H9 (cell line): ENCODE measurements around the gene PTGER2. TPM values are rescaled to one million over a fixed set of nuclear protein-coding genes. Genes with fewer than 3 reads are reported as not detected.

Experiments used
- DNase-seq: peaks from one replicate; pipeline ENCODE4 v3.0.0-alpha.2; 2017
- H2AFZ ChIP-seq: one replicate; pipeline ENCODE4 v1.6.1; 2013; ENCODE audit warnings: mild to moderate bottlenecking, low read length, control low read depth, moderate library complexity
- H2AK5ac ChIP-seq: 2 replicates; pipeline ENCODE4 v1.6.1; 2013; ENCODE audit warnings: low read length, control low read depth, mixed read lengths; ENCODE audit not compliant: insufficient read length
- H2BK120ac ChIP-seq: one replicate; pipeline ENCODE4 v1.6.1; 2013; ENCODE audit warnings: low read depth, mild to moderate bottlenecking, low read length, control low read depth, inconsistent platforms; ENCODE audit not compliant: poor library complexity, severe bottlenecking
- H2BK12ac ChIP-seq: 2 replicates; pipeline ENCODE4 v1.6.1; 2013; ENCODE audit warnings: low read length, control low read depth, mixed read lengths, low read depth; ENCODE audit not compliant: insufficient read length
- H2BK15ac ChIP-seq: 2 replicates; pipeline ENCODE4 v1.6.1; 2013; ENCODE audit warnings: low read depth, low read length, control low read depth
- H2BK20ac ChIP-seq: one replicate; pipeline ENCODE4 v1.6.1; 2013; ENCODE audit warnings: low read depth, mild to moderate bottlenecking, low read length, control low read depth, inconsistent platforms; ENCODE audit not compliant: poor library complexity, severe bottlenecking
- H2BK5ac ChIP-seq: 2 replicates; pipeline ENCODE4 v1.6.1; 2013; ENCODE audit warnings: low read length, control low read depth, mixed read lengths; ENCODE audit not compliant: insufficient read length
- H3K14ac ChIP-seq: 2 replicates; pipeline ENCODE4 v1.6.1; 2013; ENCODE audit warnings: low read length, control low read depth; ENCODE audit not compliant: insufficient read depth
- H3K18ac ChIP-seq: 2 replicates; pipeline ENCODE4 v1.6.1; 2013; ENCODE audit warnings: low read depth, mild to moderate bottlenecking, mixed read lengths, low read length, control low read depth; ENCODE audit not compliant: insufficient read length
- H3K23ac ChIP-seq: 2 replicates; pipeline ENCODE4 v1.6.1; 2013; ENCODE audit warnings: low read length, control low read depth, mixed read lengths, low read depth; ENCODE audit not compliant: insufficient read length
- H3K23me2 ChIP-seq: 2 replicates; pipeline ENCODE4 v1.6.1; 2013; ENCODE audit warnings: low read depth, mild to moderate bottlenecking, mixed read lengths, low read length, control low read depth; ENCODE audit not compliant: insufficient read length, poor library complexity, severe bottlenecking
- H3K27ac ChIP-seq: 2 replicates; pipeline ENCODE4 v1.5.1; 2013; ENCODE audit warnings: low read length, control low read depth, mixed read lengths, low read depth; ENCODE audit not compliant: insufficient read length
- H3K27me3 ChIP-seq: 2 replicates; pipeline ENCODE4 v1.6.1; 2013; ENCODE audit warnings: low read length, control low read depth, inconsistent platforms; ENCODE audit not compliant: insufficient read depth
- H3K4ac ChIP-seq: 2 replicates; pipeline ENCODE4 v1.6.1; 2013; ENCODE audit warnings: low read depth, mild to moderate bottlenecking, control low read depth, inconsistent platforms, low read length, moderate library complexity
- H3K4me1 ChIP-seq: 2 replicates; pipeline ENCODE4 v1.6.1; 2013; ENCODE audit warnings: low read length, control low read depth, inconsistent platforms; ENCODE audit not compliant: insufficient read depth
- H3K4me2 ChIP-seq: 2 replicates; pipeline ENCODE4 v1.6.1; 2013; ENCODE audit warnings: low read length, control low read depth, mixed read lengths; ENCODE audit not compliant: insufficient read length, insufficient read depth
- H3K56ac ChIP-seq: 2 replicates; pipeline ENCODE4 v1.6.1; 2013; ENCODE audit warnings: low read depth, mild to moderate bottlenecking, mixed read lengths, low read length, control low read depth; ENCODE audit not compliant: insufficient read length
- H3K79me1 ChIP-seq: 2 replicates; pipeline ENCODE4 v1.6.1; 2013; ENCODE audit warnings: low read depth, mild to moderate bottlenecking, moderate library complexity, low read length, control low read depth, inconsistent platforms; ENCODE audit not compliant: insufficient read depth, poor library complexity, severe bottlenecking
- H3K79me2 ChIP-seq: 2 replicates; pipeline ENCODE4 v1.6.1; 2013; ENCODE audit warnings: low read length, control low read depth, inconsistent platforms; ENCODE audit not compliant: insufficient read depth
- H3K9ac ChIP-seq: 2 replicates; pipeline ENCODE4 v1.6.1; 2013; ENCODE audit warnings: low read length, control low read depth, mixed read lengths; ENCODE audit not compliant: insufficient read length; ENCODE audit errors: extremely low read depth
- H3K9me3 ChIP-seq: one replicate; pipeline ENCODE4 v1.6.1; 2013; ENCODE audit warnings: low read depth, low read length, inconsistent platforms; ENCODE audit not compliant: control insufficient read depth
- H3T11ph ChIP-seq: one replicate; pipeline ENCODE4 v1.6.1; 2013; ENCODE audit warnings: mild to moderate bottlenecking, low read length, control low read depth, inconsistent platforms
- H4K20me1 ChIP-seq: one replicate; pipeline ENCODE4 v1.6.1; 2013; ENCODE audit not compliant: control insufficient read depth, insufficient read length, insufficient read depth
- H4K5ac ChIP-seq: 2 replicates; pipeline ENCODE4 v1.6.1; 2013; ENCODE audit warnings: low read depth, mild to moderate bottlenecking, mixed read lengths, low read length, control low read depth; ENCODE audit not compliant: insufficient read length
- H4K8ac ChIP-seq: replicated peaks from 2 replicates; pipeline ENCODE4 v1.6.1; 2013; ENCODE audit warnings: low read length, control low read depth, mixed read lengths, low read depth; ENCODE audit not compliant: insufficient read length
- H4K91ac ChIP-seq: 2 replicates; pipeline ENCODE4 v1.6.1; 2013; ENCODE audit warnings: low read depth, mild to moderate bottlenecking, moderate library complexity, mixed read lengths, low read length, control low read depth; ENCODE audit not compliant: insufficient read length
- H3K27ac Mint-ChIP-seq, 3 experiments: 2 replicates in 2 of 3; 3 replicates in 1 of 3; pipeline ENCODE4 v1.8.0; 2020 to 2021; ENCODE audit warnings: mixed read lengths in 3 of 3, mild to moderate bottlenecking in 1 of 3, moderate library complexity in 1 of 3
- H3K27me3 Mint-ChIP-seq: 2 replicates; pipeline ENCODE4 v1.8.0; 2021; ENCODE audit warnings: low read depth, mild to moderate bottlenecking, moderate library complexity, mixed read lengths
- H3K36me3 Mint-ChIP-seq, 3 experiments: 2 replicates in 2 of 3; 3 replicates in 1 of 3; pipeline ENCODE4 v1.8.0; 2020 to 2021; ENCODE audit warnings: low read depth in 3 of 3, mixed read lengths in 3 of 3; ENCODE audit not compliant: insufficient read depth in 1 of 3
- H3K4me1 Mint-ChIP-seq, 2 experiments: 2 replicates each; pipeline ENCODE4 v1.8.0; 2020; ENCODE audit warnings: mixed read lengths in 2 of 2
- H3K4me3 Mint-ChIP-seq, 2 experiments: 2 replicates in 1 of 2; 3 replicates in 1 of 2; pipeline ENCODE4 v1.8.0; 2020 to 2021; ENCODE audit warnings: mild to moderate bottlenecking in 2 of 2, mixed read lengths in 2 of 2, moderate library complexity in 1 of 2
- H3K9me3 Mint-ChIP-seq, 2 experiments: 2 replicates in 1 of 2; 3 replicates in 1 of 2; pipeline ENCODE4 v1.8.0; 2020; ENCODE audit warnings: mild to moderate bottlenecking in 2 of 2, mixed read lengths in 2 of 2, moderate library complexity in 1 of 2
- WGBS: extraction: QIAGEN DNeasy Blood & Tissue Kit; methylation state at CpG from one replicate; pipeline ENCODE4 v1.1.7; 2013; ENCODE audit warnings: missing lambda C conversion rate, low lambda C conversion rate, mixed read lengths; ENCODE audit not compliant: insufficient read length; ENCODE audit errors: extremely low coverage; 5-methylcytosine and 5-hydroxymethylcytosine counted together
- total RNA-seq: library from RNA; stranded (reverse); gene quantifications from 2 replicates; pipeline ENCODE4 v1.2.1, GENCODE V29; 2021
- TF ChIP-seq, protein P1 (sequence below): fragments of 200-600 bp; sonication (generic); conservative IDR thresholded peaks from 3 replicates; pipeline ENCODE4 v1.8.0; 2021; ENCODE audit warnings: antibody characterized with exemption, mild to moderate bottlenecking

The PTGER2 gene
- total RNA-seq, 1 experiment from 2014 or later = 1.0 TPM

DNA sequence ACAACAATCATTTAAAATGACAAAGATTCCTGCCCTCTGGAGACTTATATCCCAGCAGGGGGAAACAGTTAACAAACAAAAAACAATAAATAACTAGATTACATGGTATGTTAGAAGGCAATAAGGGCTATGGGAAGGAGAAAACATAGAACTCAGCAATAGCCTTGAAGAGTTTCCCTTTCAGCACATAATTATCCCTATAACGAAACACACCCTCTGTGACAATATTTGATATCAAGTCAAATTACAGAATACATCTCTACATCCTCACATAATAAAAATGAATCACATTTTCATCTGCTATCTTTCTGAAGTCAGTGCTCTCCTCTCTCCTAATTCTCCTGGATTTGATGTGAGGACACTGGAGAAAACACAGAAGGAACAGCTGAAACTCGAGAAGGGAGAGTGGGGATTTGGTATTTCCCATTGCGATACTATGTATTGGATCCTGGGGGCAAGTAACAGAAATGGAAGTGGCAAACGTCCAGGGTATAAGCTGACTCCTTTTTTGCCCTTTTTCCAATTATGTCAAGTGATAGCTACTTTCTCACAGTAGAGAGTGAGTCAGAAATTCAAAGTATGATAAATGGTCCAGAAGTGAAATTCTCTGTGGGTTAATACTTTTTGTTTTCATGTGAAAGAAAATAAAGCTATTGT is 9.7 kb upstream of the PTGER2 start:
- H3K27ac Mint-ChIP-seq = no peak overlapping the region
- H2BK5ac ChIP-seq = no peak overlapping the region
- H4K5ac ChIP-seq = no peak overlapping the region
- no peak overlapping the region for H3K4me2 ChIP-seq
- H2BK120ac ChIP-seq = no peak overlapping the region
- no peaks in the 10 kb centered on the region for H3K9me3 Mint-ChIP-seq
- no peak overlapping the region for H2BK20ac ChIP-seq
- no CpG with 5 or more reads among the region's 4 CpGs for WGBS
- H3K9me3 ChIP-seq = no peaks in the 10 kb centered on the region
- H3K18ac ChIP-seq = no peak overlapping the region
- no peak overlapping the region for H4K8ac ChIP-seq
- peaks cover 13 to 16% of the 10 kb centered on the region in 2 experiments for H3K4me1 Mint-ChIP-seq
- TF ChIP-seq, protein P1, sequence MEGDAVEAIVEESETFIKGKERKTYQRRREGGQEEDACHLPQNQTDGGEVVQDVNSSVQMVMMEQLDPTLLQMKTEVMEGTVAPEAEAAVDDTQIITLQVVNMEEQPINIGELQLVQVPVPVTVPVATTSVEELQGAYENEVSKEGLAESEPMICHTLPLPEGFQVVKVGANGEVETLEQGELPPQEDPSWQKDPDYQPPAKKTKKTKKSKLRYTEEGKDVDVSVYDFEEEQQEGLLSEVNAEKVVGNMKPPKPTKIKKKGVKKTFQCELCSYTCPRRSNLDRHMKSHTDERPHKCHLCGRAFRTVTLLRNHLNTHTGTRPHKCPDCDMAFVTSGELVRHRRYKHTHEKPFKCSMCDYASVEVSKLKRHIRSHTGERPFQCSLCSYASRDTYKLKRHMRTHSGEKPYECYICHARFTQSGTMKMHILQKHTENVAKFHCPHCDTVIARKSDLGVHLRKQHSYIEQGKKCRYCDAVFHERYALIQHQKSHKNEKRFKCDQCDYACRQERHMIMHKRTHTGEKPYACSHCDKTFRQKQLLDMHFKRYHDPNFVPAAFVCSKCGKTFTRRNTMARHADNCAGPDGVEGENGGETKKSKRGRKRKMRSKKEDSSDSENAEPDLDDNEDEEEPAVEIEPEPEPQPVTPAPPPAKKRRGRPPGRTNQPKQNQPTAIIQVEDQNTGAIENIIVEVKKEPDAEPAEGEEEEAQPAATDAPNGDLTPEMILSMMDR = no peak
- no peak overlapping the region for H3K4ac ChIP-seq
- H3K9ac ChIP-seq = no peak overlapping the region
- no peak overlapping the region for H3K23ac ChIP-seq
- no peak overlapping the region for H2BK15ac ChIP-seq
- H3K27me3 ChIP-seq = no peaks in the 10 kb centered on the region
- no peaks in the 10 kb centered on the region for H3K4me1 ChIP-seq
- H3K56ac ChIP-seq = no peak overlapping the region
- DNase-seq = no peak
- H3K4me3 Mint-ChIP-seq = no peak overlapping the region
- H4K91ac ChIP-seq = no peak overlapping the region
- no peaks in the 10 kb centered on the region for H3K23me2 ChIP-seq
- no peak overlapping the region for H2AFZ ChIP-seq
- no peaks in the 10 kb centered on the region for H3K79me2 ChIP-seq
- no peak overlapping the region for H2AK5ac ChIP-seq
- no peak overlapping the region for H3T11ph ChIP-seq
- no peaks in the 10 kb centered on the region for H3K36me3 Mint-ChIP-seq
- H3K79me1 ChIP-seq = no peaks in the 10 kb centered on the region
- no peaks in the 10 kb centered on the region for H4K20me1 ChIP-seq
- peaks cover 3% of the 10 kb centered on the region for H3K27me3 Mint-ChIP-seq
- no peak overlapping the region for H3K27ac ChIP-seq
- H2BK12ac ChIP-seq = no peak overlapping the region
- no peak overlapping the region for H3K14ac ChIP-seq
